ENCODE measurements around the gene DISP2. TPM values are rescaled to one million over a fixed set of nuclear protein-coding genes. Genes with fewer than 3 reads are reported as not detected.

Gene DISP2
- total RNA-seq, 1 experiment from 2014 or later: 0.35 TPM

GRCh38 chr15:40338921-40339620 lies 18.9 kb upstream of the DISP2 start:
- H3K4me1 ChIP-seq (replicated peaks; ENCODE audit: insufficient read depth): peaks cover 62% of the 10 kb centered on the region
- peaks cover 14% of the 10 kb centered on the region; the same call in 1 of the 2 replicates for H3K36me3 ChIP-seq (ENCODE audit: low read depth)
- BruUV-seq (replicated peaks): TSS peak; percentile 93
- peak overlapping the region; percentile 90 for H3K4me2 ChIP-seq
- TF ChIP-seq EZH2 (IDR thresholded peaks at IDR 0.05; ENCODE audit: low read depth) (no peak), CTCF (conservative IDR thresholded peaks at IDR 0.05) (no peak)
- no peaks in the 10 kb centered on the region for H3K9me3 ChIP-seq (ENCODE audit: insufficient read depth, low read depth)
- DNase-seq: peak; percentile 95
- ChIA-PET POLR2A (ENCODE audit: unreplicated experiment) (interaction anchor here (0.5 to 0.6 kb wide), 5 partner anchors 9 to 557 kb away, joined by 3 to 6 read pairs (median 3); partner anchors contain the start of gene FSIP1), CTCF (interaction anchor here (0.6 to 2.6 kb wide), 6 partner anchors 9 to 122 kb away, joined by 3 to 8 read pairs (median 4); no protein-coding TSS in a partner anchor)
- peaks cover 53% of the 10 kb centered on the region for H3K79me2 ChIP-seq (ENCODE audit: low read depth)
- H3F3A ChIP-seq (ENCODE audit: insufficient read depth, low read depth): peaks cover 64% of the 10 kb centered on the region
- 0 out of 2 replicates have a peak, but pooled peaks cover 1% of the 10 kb centered on the region for H4K20me1 ChIP-seq (ENCODE audit: insufficient read depth)
- no peaks in the 10 kb centered on the region for H3K9me2 ChIP-seq (ENCODE audit: insufficient read depth)
- H2AFZ ChIP-seq: no peak overlapping the region
- peak overlapping the region; percentile 94 for H3K4me3 ChIP-seq
- intact Hi-C loops (cut with micrococcal nuclease; ENCODE audit: unreplicated experiment): loop anchor here (1.0 to 2.0 kb wide), 3 partner anchors 29 to 82 kb away; no protein-coding TSS in a partner anchor
- H3K27me3 ChIP-seq (ENCODE audit: insufficient read depth, low read depth): no peaks in the 10 kb centered on the region
- peak overlapping the region; percentile 91 for H3K27ac ChIP-seq

GRCh38 chr15:40339621-40339945 lies 18.4 kb upstream of the DISP2 start:
- Histone ChIP-seq H3K27ac (peak overlapping the region; percentile 91), H3K4me2 (peak overlapping the region; percentile 90), H3K9me2 (ENCODE audit: insufficient read depth) (no peaks in the 10 kb centered on the region), H3K36me3 (ENCODE audit: low read depth) (peaks cover 14% of the 10 kb centered on the region; the same call in 1 of the 2 replicates), H3K4me1 (replicated peaks; ENCODE audit: insufficient read depth) (peaks cover 67% of the 10 kb centered on the region), H3K27me3 (ENCODE audit: insufficient read depth, low read depth) (no peaks in the 10 kb centered on the region), H3K9me3 (ENCODE audit: insufficient read depth, low read depth) (no peaks in the 10 kb centered on the region), H2AFZ (no peak overlapping the region), H3F3A (ENCODE audit: insufficient read depth, low read depth) (peaks cover 64% of the 10 kb centered on the region), H4K20me1 (ENCODE audit: insufficient read depth) (no peaks in the 10 kb centered on the region), H3K4me3 (peak overlapping the region; percentile 94), H3K79me2 (ENCODE audit: low read depth) (peaks cover 53% of the 10 kb centered on the region)
- TF ChIP-seq EZH2 (IDR thresholded peaks at IDR 0.05; ENCODE audit: low read depth) (no peak), CTCF (conservative IDR thresholded peaks at IDR 0.05) (peak; percentile 39; the same call in 1 of the 2 replicates)
- POLR2A ChIA-PET (ENCODE audit: unreplicated experiment): interaction anchor here (0.6 kb wide), 1 partner anchor 225 kb away, joined by 3 read pairs; no protein-coding TSS in a partner anchor
- intact Hi-C loops (cut with micrococcal nuclease; ENCODE audit: unreplicated experiment): loop anchor here (1.0 to 2.0 kb wide), 3 partner anchors 29 to 82 kb away; no protein-coding TSS in a partner anchor
- no peak for DNase-seq
- CTCF ChIA-PET: interaction anchor here (0.7 to 2.6 kb wide), 4 partner anchors 8 to 122 kb away, joined by 3 to 8 read pairs (median 5); no protein-coding TSS in a partner anchor
- BruUV-seq (replicated peaks): no TSS peak

GRCh38 chr15:40340038-40340739 lies 17.8 kb upstream of the DISP2 start:
- no peak for TF ChIP-seq CTCF (conservative IDR thresholded peaks at IDR 0.05)
- TF ChIP-seq EZH2 (IDR thresholded peaks at IDR 0.05; ENCODE audit: low read depth): no peak
- intact Hi-C loops (cut with micrococcal nuclease; ENCODE audit: unreplicated experiment): no loop called here
- Histone ChIP-seq H3K4me1 (replicated peaks; ENCODE audit: insufficient read depth) (peaks cover 72% of the 10 kb centered on the region), H3K36me3 (ENCODE audit: low read depth) (peaks cover 14% of the 10 kb centered on the region; the same call in 1 of the 2 replicates), H3K27me3 (ENCODE audit: insufficient read depth, low read depth) (no peaks in the 10 kb centered on the region), H3K27ac (peak overlapping the region; percentile 91), H3F3A (ENCODE audit: insufficient read depth, low read depth) (peaks cover 60% of the 10 kb centered on the region), H3K79me2 (ENCODE audit: low read depth) (peaks cover 53% of the 10 kb centered on the region), H2AFZ (no peak overlapping the region), H4K20me1 (ENCODE audit: insufficient read depth) (no peaks in the 10 kb centered on the region), H3K4me3 (peak overlapping the region; percentile 94), H3K9me2 (ENCODE audit: insufficient read depth) (no peaks in the 10 kb centered on the region), H3K4me2 (peak overlapping the region; percentile 90), H3K9me3 (ENCODE audit: insufficient read depth, low read depth) (no peaks in the 10 kb centered on the region)
- BruUV-seq (replicated peaks): TSS peak; percentile 41
- POLR2A ChIA-PET (ENCODE audit: unreplicated experiment): interaction anchor here (0.7 kb wide), 1 partner anchor 255 kb away, joined by 4 read pairs; no protein-coding TSS in a partner anchor
- no peak for DNase-seq
- CTCF ChIA-PET: interaction anchor here (1.1 to 2.6 kb wide), 3 partner anchors 12 to 61 kb away, joined by 3 to 8 read pairs (median 7); no protein-coding TSS in a partner anchor
